DOHH2 (cell line): ENCODE results near the gene MBP.

Experiments
- H3F3A ChIP-seq: fragments of 200-600 bp; sonication (generic), shearing (Covaris generic); 2 replicates; pipeline ENCODE4 v1.6.0; 2016; ENCODE audit warnings: antibody characterized with exemption, mild to moderate bottlenecking; ENCODE audit not compliant: control insufficient read depth, insufficient read depth
- H3K27ac ChIP-seq: fragments of 200-600 bp; sonication (generic); 2 replicates; pipeline ENCODE4 v1.5.1; 2014; ENCODE audit warnings: low read depth, mild to moderate bottlenecking, low read length, moderate library complexity
- H3K27me3 ChIP-seq: fragments of 200-600 bp; sonication (generic); 2 replicates; pipeline ENCODE4 v1.6.1; 2014; ENCODE audit warnings: mild to moderate bottlenecking, low read length, mixed read lengths; ENCODE audit not compliant: control insufficient read depth
- H3K36me3 ChIP-seq: fragments of 200-600 bp; sonication (generic); 2 replicates; pipeline ENCODE4 v1.6.1; 2014; ENCODE audit warnings: mild to moderate bottlenecking, low read length, moderate library complexity, mixed read lengths; ENCODE audit not compliant: control insufficient read depth
- H3K4me1 ChIP-seq: fragments of 200-600 bp; sonication (generic); 2 replicates; pipeline ENCODE4 v1.6.1; 2014; ENCODE audit warnings: mild to moderate bottlenecking, low read length, mixed read lengths; ENCODE audit not compliant: control insufficient read depth
- H3K4me2 ChIP-seq: fragments of 200-600 bp; sonication (generic); 2 replicates; pipeline ENCODE4 v1.6.0; 2014; ENCODE audit warnings: mild to moderate bottlenecking, low read length, moderate library complexity
- H3K4me3 ChIP-seq: fragments of 200-600 bp; sonication (generic); 2 replicates; pipeline ENCODE4 v1.5.1; 2014; ENCODE audit warnings: mild to moderate bottlenecking, low read length, mixed read lengths
- H3K79me2 ChIP-seq: fragments of 200-600 bp; sonication (generic); 2 replicates; pipeline ENCODE4 v1.6.1; 2014; ENCODE audit warnings: mild to moderate bottlenecking, low read length, mixed read lengths; ENCODE audit not compliant: control insufficient read depth
- H3K9me2 ChIP-seq: fragments of 200-600 bp; sonication (generic); replicated peaks from 2 replicates; pipeline ENCODE4 v1.6.1; 2014; ENCODE audit warnings: mild to moderate bottlenecking, low read length, mixed read lengths; ENCODE audit not compliant: control insufficient read depth
- H3K9me3 ChIP-seq: fragments of 200-600 bp; sonication (generic); 2 replicates; pipeline ENCODE4 v1.6.1; 2014; ENCODE audit warnings: antibody characterized with exemption, low read length, mixed read lengths; ENCODE audit not compliant: control insufficient read depth, insufficient read depth
- H4K20me1 ChIP-seq: fragments of 200-600 bp; sonication (generic); 2 replicates; pipeline ENCODE4 v1.6.0; 2014; ENCODE audit warnings: low read depth, mild to moderate bottlenecking, antibody characterized with exemption, low read length, moderate library complexity; ENCODE audit not compliant: control insufficient read depth, insufficient read depth
- CTCF ChIP-seq: fragments of 200-600 bp; sonication (generic); IDR thresholded peaks from one replicate; pipeline ENCODE4 v1.5.1; 2014; ENCODE audit warnings: antibody characterized with exemption, mild to moderate bottlenecking, low read depth, low read length; ENCODE audit not compliant: poor library complexity, severe bottlenecking
- EZH2phosphoT487 ChIP-seq: fragments of 200-600 bp; sonication (generic); IDR thresholded peaks from 2 replicates; pipeline ENCODE4 v1.6.1; 2017; ENCODE audit warnings: borderline replicate concordance, mild to moderate bottlenecking, antibody characterized with exemption, low read length, moderate library complexity, mixed read lengths

Gene MBP

GRCh38 chr18:77157312-77157711, 24.7 kb upstream of the MBP start:
- H3K4me2 ChIP-seq, result no peak overlapping the region

GRCh38 chr18:77155031-77155430, 22.4 kb upstream of the MBP start:
- Histone ChIP-seq H3K9me2 (no peaks in the 10 kb centered on the region), H4K20me1 (no peaks in the 10 kb centered on the region), H3K36me3 (no peaks in the 10 kb centered on the region), H3F3A (peaks cover 7% of the 10 kb centered on the region), H3K9me3 (no peaks in the 10 kb centered on the region), H3K4me1 (peaks cover 22% of the 10 kb centered on the region), H3K79me2 (no peaks in the 10 kb centered on the region), H3K4me2 (no peak overlapping the region), H3K27me3 (no peaks in the 10 kb centered on the region; the same call in 1 of the 2 replicates), H3K27ac (no peak overlapping the region), H3K4me3 (no peak overlapping the region)
- TF ChIP-seq CTCF (no peak), EZH2phosphoT487 (no peak)

More at GRCh38 chr18:77157312-77157711, 24.7 kb upstream of the MBP start:
- Histone ChIP-seq H3K27me3 (peaks cover 6% of the 10 kb centered on the region), H3F3A (no peaks in the 10 kb centered on the region), H3K36me3 (no peaks in the 10 kb centered on the region), H3K4me3 (no peak overlapping the region), H3K79me2 (no peaks in the 10 kb centered on the region), H3K9me3 (no peaks in the 10 kb centered on the region), H3K27ac (no peak overlapping the region), H3K4me1 (peaks cover 14% of the 10 kb centered on the region), H4K20me1 (no peaks in the 10 kb centered on the region), H3K9me2 (no peaks in the 10 kb centered on the region)
- TF ChIP-seq EZH2phosphoT487, result no peak
- TF ChIP-seq CTCF, result no peak

- Histone ChIP-seq H3K4me2 (no peak overlapping the region), H3K27me3 (no peaks in the 10 kb centered on the region), H3K79me2 (no peaks in the 10 kb centered on the region), H3K9me2 (no peaks in the 10 kb centered on the region), H3K36me3 (no peaks in the 10 kb centered on the region), H3K4me1 (peaks cover 22% of the 10 kb centered on the region), H3K9me3 (no peaks in the 10 kb centered on the region), H4K20me1 (no peaks in the 10 kb centered on the region), H3K27ac (no peak overlapping the region), H3K4me3 (no peak overlapping the region), H3F3A (peaks cover 8% of the 10 kb centered on the region)
- TF ChIP-seq CTCF (no peak), EZH2phosphoT487 (no peak)
Measured at GRCh38 chr18:77153404-77153803, 20.8 kb upstream of the MBP start.
